ENCODE measurements around the gene PLD1.
"Not testable (repeated sequence)": the region's sequence is repeated elsewhere in the genome, so short reads cannot be mapped to it uniquely, and the experiment has no call there.

The PLD1 gene

GRCh38 chr3:171809861-171810628 lies at the start of gene PLD1:
PLD1 (minus strand) TSS chr3:171810483; CDS start chr3:171738051, 72,432 bp downstream.
- DNase-seq (ENCODE audit: low read depth) = peak; percentile 4

GRCh38 chr3:171858770-171859169 lies 48.5 kb upstream of the PLD1 start:
- not testable (repeated sequence) for DNase-seq (ENCODE audit: low read depth)

GRCh38 chr3:171854649-171855305 lies 44.5 kb upstream of the PLD1 start:
- no peak for DNase-seq (ENCODE audit: low read depth)

- DNase-seq (ENCODE audit: low read depth) = no peak
These were observed 41.4 kb upstream of the PLD1 start for GRCh38 chr3:171851660-171852058.

- DNase-seq (ENCODE audit: low read depth) = no peak
These were observed 40.8 kb upstream of the PLD1 start for GRCh38 chr3:171850960-171851659.

GRCh38 chr3:171850320-171850959 lies 40.2 kb upstream of the PLD1 start:
- DNase-seq (ENCODE audit: low read depth) = no peak

GRCh38 chr3:171849617-171850319 lies 39.5 kb upstream of the PLD1 start:
- no peak for DNase-seq (ENCODE audit: low read depth)

- no peak for DNase-seq (ENCODE audit: low read depth)
These were observed 37.4 kb upstream of the PLD1 start for GRCh38 chr3:171847595-171848259.

- DNase-seq (ENCODE audit: low read depth) = no peak
These were observed 36.9 kb upstream of the PLD1 start for GRCh38 chr3:171847133-171847532.

GRCh38 chr3:171846597-171846996 lies 36.3 kb upstream of the PLD1 start:
- DNase-seq (ENCODE audit: low read depth) = no peak

- no peak for DNase-seq (ENCODE audit: low read depth)
These were observed 35.4 kb upstream of the PLD1 start for GRCh38 chr3:171845481-171846284.

GRCh38 chr3:171844873-171845272 lies 34.6 kb upstream of the PLD1 start:
- no peak for DNase-seq (ENCODE audit: low read depth)

GRCh38 chr3:171842864-171843518 lies 32.7 kb upstream of the PLD1 start, which contains the start of gene TMEM212:
TMEM212 (plus strand) TSS chr3:171843349; CDS start chr3:171843384, 35 bp downstream.
- no peak for DNase-seq (ENCODE audit: low read depth)

GRCh38 chr3:171841620-171842000 lies 31.3 kb upstream of the PLD1 start:
- DNase-seq (ENCODE audit: low read depth) = no peak

GRCh38 chr3:171840811-171841619 lies 30.7 kb upstream of the PLD1 start:
- no peak for DNase-seq (ENCODE audit: low read depth)

- no peak for DNase-seq (ENCODE audit: low read depth)
These were observed 30.1 kb upstream of the PLD1 start for GRCh38 chr3:171840445-171840810.

GRCh38 chr3:171839270-171839669 lies 29.0 kb upstream of the PLD1 start:
- DNase-seq (ENCODE audit: low read depth) = no peak

GRCh38 chr3:171838218-171838720 lies 28.0 kb upstream of the PLD1 start:
- DNase-seq (ENCODE audit: low read depth) = no peak

GRCh38 chr3:171837698-171838097 lies 27.4 kb upstream of the PLD1 start:
- no peak for DNase-seq (ENCODE audit: low read depth)
